H1 (cell line): ENCODE results near the gene RNU6-7. TPM values are rescaled to one million over a fixed set of nuclear protein-coding genes. Genes with fewer than 3 reads are reported as not detected.

Experiments
- CTCF ChIA-PET: fragments of 300-600 bp; sonication (Branson Sonifier 250); formaldehyde crosslinking; loops from one replicate; lab custom pipeline; 2021; ENCODE audit not compliant: partially characterized antibody; lab: Charles Lee
- POLR2A ChIA-PET: fragments of 300-600 bp; sonication (Branson Sonifier 250); formaldehyde crosslinking; loops from one replicate; lab custom pipeline; 2021; ENCODE audit warnings: inconsistent platforms; ENCODE audit not compliant: partially characterized antibody; lab: Charles Lee
- DNase-seq, 2 experiments: peaks; one replicate each; pipeline versions ENCODE4 v3.0.0 to v3.0.0-alpha.2; 2010 to 2022; ENCODE audit warnings: low spot score in 2 of 2, low read depth in 1 of 2, mixed read lengths in 1 of 2
- FAIRE-seq: peaks from 2 replicates; lab custom pipeline; 2011; peaks lifted over from hg19 to GRCh38; lab: Jason Lieb, UNC
- H2AFZ ChIP-seq: 2 replicates; pipeline ENCODE4 v1.8.1; 2012; ENCODE audit warnings: low read length, inconsistent platforms
- H2AK5ac ChIP-seq: 2 replicates; pipeline ENCODE4 v1.6.1; 2013; ENCODE audit warnings: low read depth, low read length
- H2BK120ac ChIP-seq: replicated peaks from 2 replicates; pipeline ENCODE3; 2013; ENCODE audit warnings: low read depth, low read length, inconsistent platforms
- H2BK12ac ChIP-seq: 2 replicates; pipeline ENCODE4 v1.6.1; 2013; ENCODE audit warnings: low read depth, low read length
- H2BK15ac ChIP-seq: 2 replicates; pipeline ENCODE4 v1.6.1; 2013; ENCODE audit warnings: low read length
- H2BK20ac ChIP-seq: 2 replicates; pipeline ENCODE4 v1.6.1; 2013; ENCODE audit warnings: low read length
- H2BK5ac ChIP-seq: 2 replicates; pipeline ENCODE4 v1.6.1; 2013; ENCODE audit warnings: low read depth, low read length
- H3K14ac ChIP-seq: 2 replicates; pipeline ENCODE4 v1.6.1; 2013; ENCODE audit warnings: inconsistent platforms; ENCODE audit not compliant: insufficient read length
- H3K18ac ChIP-seq: 2 replicates; pipeline ENCODE4 v1.6.1; 2013; ENCODE audit warnings: low read length; ENCODE audit errors: extremely low read depth
- H3K23ac ChIP-seq: 2 replicates; pipeline ENCODE4 v1.6.1; 2013; ENCODE audit warnings: inconsistent platforms; ENCODE audit not compliant: insufficient read length
- H3K23me2 ChIP-seq: 2 replicates; pipeline ENCODE4 v1.6.1; 2013; ENCODE audit warnings: low read depth, low read length
- H3K27ac ChIP-seq: 2 replicates; pipeline ENCODE4 v1.6.1; 2011; ENCODE audit warnings: low read depth, low read length, inconsistent platforms
- H3K27me3 ChIP-seq, 4 experiments: replicated peaks in 1 of 4; 1 replicate in 1 of 4; 2 replicates in 3 of 4; pipeline versions ENCODE4 v1.6.1 to v1.8.1; 2011 to 2013; ENCODE audit warnings: low read length in 3 of 4, mild to moderate bottlenecking in 3 of 4, inconsistent platforms in 2 of 4, mixed read lengths in 2 of 4, moderate library complexity in 1 of 4; ENCODE audit not compliant: control insufficient read depth in 3 of 4, insufficient read depth in 3 of 4; ENCODE audit errors: extremely low read depth in 1 of 4
- H3K36me3 ChIP-seq, 4 experiments: 2 replicates each; pipeline versions ENCODE4 v1.6.1 to v1.8.1; 2011 to 2013; ENCODE audit warnings: mild to moderate bottlenecking in 4 of 4, low read length in 3 of 4, moderate library complexity in 2 of 4, control low read depth in 1 of 4, inconsistent platforms in 1 of 4; ENCODE audit not compliant: insufficient read depth in 4 of 4, control insufficient read depth in 2 of 4
- H3K4ac ChIP-seq: replicated peaks from 2 replicates; pipeline ENCODE3; 2013; ENCODE audit warnings: low read length, low read depth, mixed read lengths, inconsistent platforms; ENCODE audit not compliant: insufficient read length
- H3K4me1 ChIP-seq, 4 experiments: replicated peaks in 1 of 4; 1 replicate in 1 of 4; 2 replicates in 3 of 4; pipeline versions ENCODE4 v1.6.1 to v1.8.1; 2011 to 2013; ENCODE audit warnings: low read length in 3 of 4, inconsistent platforms in 2 of 4, mixed read lengths in 1 of 4; ENCODE audit not compliant: insufficient read depth in 4 of 4, control insufficient read depth in 3 of 4
- H3K4me2 ChIP-seq, 2 experiments: 2 replicates each; pipeline versions ENCODE4 v1.6.1 to v1.8.1; 2011 to 2013; ENCODE audit warnings: low read depth in 2 of 2, low read length in 2 of 2, control low read depth in 1 of 2, inconsistent platforms in 1 of 2, mild to moderate bottlenecking in 1 of 2; ENCODE audit not compliant: insufficient read depth in 1 of 2
- H3K4me3 ChIP-seq, 4 experiments: fragments of 200-600, 300-600 bp in 1 of 4; sonication (generic), shearing (Covaris generic), sonication (Bioruptor Twin) in 1 of 4; 2 replicates each; pipeline versions ENCODE4 v1.5.1 to v1.8.1; 2011 to 2016; ENCODE audit warnings: low read length in 4 of 4, low read depth in 3 of 4, control low read depth in 2 of 4, inconsistent platforms in 2 of 4, mild to moderate bottlenecking in 2 of 4, mixed read lengths in 1 of 4, moderate library complexity in 1 of 4; ENCODE audit not compliant: insufficient read depth in 2 of 4; ENCODE audit errors: extremely low read depth in 1 of 4
- H3K56ac ChIP-seq: replicated peaks from 2 replicates; pipeline ENCODE3; 2013; ENCODE audit warnings: low read depth, mild to moderate bottlenecking, mixed read lengths, low read length, inconsistent platforms; ENCODE audit not compliant: insufficient read length
- H3K79me1 ChIP-seq: 2 replicates; pipeline ENCODE4 v1.6.1; 2013; ENCODE audit warnings: low read depth, low read length, control low read depth
- H3K79me2 ChIP-seq, 2 experiments: 2 replicates each; pipeline versions ENCODE4 v1.6.1 to v1.8.1; 2012 to 2013; ENCODE audit warnings: low read length in 2 of 2, mild to moderate bottlenecking in 2 of 2, inconsistent platforms in 1 of 2; ENCODE audit not compliant: insufficient read depth in 2 of 2, control insufficient read depth in 1 of 2
- H3K9ac ChIP-seq, 4 experiments: replicated peaks in 1 of 4; 1 replicate in 1 of 4; 2 replicates in 3 of 4; pipeline versions ENCODE4 v1.6.1 to v1.8.1; 2011 to 2013; ENCODE audit warnings: low read depth in 3 of 4, low read length in 3 of 4, control low read depth in 2 of 4, mild to moderate bottlenecking in 2 of 4, moderate library complexity in 2 of 4, inconsistent platforms in 1 of 4; ENCODE audit errors: extremely low read depth in 1 of 4
- H3K9me3 ChIP-seq, 2 experiments: 2 replicates each; pipeline versions ENCODE4 v1.6.1 to v1.8.1; 2012 to 2013; ENCODE audit warnings: mild to moderate bottlenecking in 2 of 2, moderate library complexity in 2 of 2, control low read depth in 1 of 2, inconsistent platforms in 1 of 2, low read depth in 1 of 2, low read length in 1 of 2, mixed read lengths in 1 of 2; ENCODE audit not compliant: insufficient read depth in 2 of 2
- H4K20me1 ChIP-seq, 2 experiments: replicated peaks in 1 of 2; 2 replicates each; pipeline versions ENCODE3 to v1.8.1; 2011 to 2013; ENCODE audit warnings: inconsistent platforms in 2 of 2, low read length in 2 of 2, mild to moderate bottlenecking in 1 of 2; ENCODE audit not compliant: insufficient read depth in 2 of 2, control insufficient read depth in 1 of 2
- H4K5ac ChIP-seq: 2 replicates; pipeline ENCODE4 v1.6.1; 2013; ENCODE audit warnings: low read length, low read depth, mixed read lengths, inconsistent platforms; ENCODE audit not compliant: insufficient read length
- H4K8ac ChIP-seq: 2 replicates; pipeline ENCODE4 v1.8.0; 2013; ENCODE audit warnings: mild to moderate bottlenecking, moderate library complexity, low read length, inconsistent platforms; ENCODE audit not compliant: insufficient read depth; ENCODE audit errors: extremely low read depth
- H4K91ac ChIP-seq: replicated peaks from 2 replicates; pipeline ENCODE3; 2013; ENCODE audit warnings: low read length, mixed read lengths, inconsistent platforms; ENCODE audit not compliant: insufficient read length
- CEBPB ChIP-seq: IDR thresholded peaks from 2 replicates; pipeline ENCODE4 v1.6.1; 2012; ENCODE audit warnings: low read depth, low read length
- PHF8 ChIP-seq: fragments of 200-600 bp; sonication (generic); conservative IDR thresholded peaks from 2 replicates; pipeline ENCODE4 v1.7.1; 2012; ENCODE audit warnings: low read depth, mild to moderate bottlenecking, inconsistent platforms, low read length, moderate library complexity
- WGBS, 2 experiments: shearing (Covaris generic) in 1 of 2; methylation state at CpG; one replicate each; pipeline versions ENCODE4 v1.1.6 to v1.1.7; 2013 to 2015; ENCODE audit warnings: low lambda C conversion rate in 2 of 2, mixed read lengths in 2 of 2, inconsistent platforms in 1 of 2, low coverage in 1 of 2, missing lambda C conversion rate in 1 of 2; ENCODE audit not compliant: insufficient replicate concordance in 2 of 2, insufficient coverage in 1 of 2, insufficient read length in 1 of 2; ENCODE audit errors: extremely low coverage in 1 of 2, missing lambda C conversion rate in 1 of 2; 5-methylcytosine and 5-hydroxymethylcytosine counted together
- polyA plus RNA-seq, 7 experiments: library from polyadenylated mRNA; depleted of rRNA in 3 of 7; stranded (reverse) in 5 of 7; unstranded in 2 of 7; fragments of >200 nt in 5 of 7; fragments of 200-250 nt in 2 of 7; gene quantifications; 1 replicate in 5 of 7; 2 replicates in 1 of 7; 4 replicates in 1 of 7; pipeline versions ENCODE4 v1.2.1 to v1.2.3, GENCODE V29; 2011 to 2013; ENCODE audit warnings: missing spikeins in 2 of 7, mixed read lengths in 2 of 7
- total RNA-seq: library from RNA; stranded (reverse); fragmentation: NEBNext Ultra II Directional; extraction: Animal tissue kit (Norgen Biotek cat#: 25700); gene quantifications from 2 replicates; pipeline ENCODE4 v1.2.1, GENCODE V29; 2021

The RNU6-7 gene
- total and polyA plus RNA-seq, 2 of the 8 experiments (the other 6 are each of a cell fraction or from before 2014, with no cell fraction given), result not detected

- 82% methylated on average over 3 of the region's 3 CpGs; no CpG with 5 or more reads in 1 of the 2 experiments for WGBS, 2 experiments
- Histone ChIP-seq H4K5ac (no peak overlapping the region), H2BK15ac (no peak overlapping the region), H3K27ac (no peak overlapping the region), H3K4ac (no peak overlapping the region), H2BK20ac (no peak overlapping the region), H2BK120ac (no peak overlapping the region), H3K4me1 (peaks cover 0 to 4% (median 2%) of the 10 kb centered on the region in 4 experiments; a peak in 3 of 7 replicates)
- POLR2A ChIA-PET, result no interaction called here
- TF ChIP-seq CEBPB (peak; percentile 38; the same call in 1 of the 2 replicates), PHF8 (no peak)
- TF ChIP-seq, all 59 proteins: peak for 1
- H3K18ac ChIP-seq, result no peak overlapping the region
- H4K91ac ChIP-seq, result no peak overlapping the region
- no peaks in the 10 kb centered on the region for H3K79me1 ChIP-seq
- H3K79me2 ChIP-seq, result no peaks in the 10 kb centered on the region
- H2AK5ac ChIP-seq, result no peak overlapping the region
- no peaks in the 10 kb centered on the region for H3K9me3 ChIP-seq
- FAIRE-seq, result no peak
- H2BK5ac ChIP-seq, result no peak overlapping the region
- peaks cover 0 to 2% of the 10 kb centered on the region in 2 experiments for H4K20me1 ChIP-seq
- no peak overlapping the region for H3K14ac ChIP-seq
- H3K9ac ChIP-seq, result no peak overlapping the region
- no peaks in the 10 kb centered on the region for H3K36me3 ChIP-seq
- H2BK12ac ChIP-seq, result no peak overlapping the region
- peaks cover 18% of the 10 kb centered on the region for H3K23me2 ChIP-seq
- no peak overlapping the region for H3K56ac ChIP-seq
- H3K23ac ChIP-seq, result no peak overlapping the region
- no peak overlapping the region for H2AFZ ChIP-seq
- no peak overlapping the region for H3K4me2 ChIP-seq
- DNase-seq, result no peak
- no peak overlapping the region for H3K4me3 ChIP-seq
- H3K27me3 ChIP-seq, result no peaks in the 10 kb centered on the region; a peak in 1 of 7 replicates
- H4K8ac ChIP-seq, result no peak overlapping the region
- CTCF ChIA-PET, result interaction anchor here (1.0 to 1.4 kb wide), 2 partner anchors 27 to 177 kb away, joined by 3 read pairs; no protein-coding TSS in a partner anchor
Observed at GRCh38 chr14:32205554-32205953, 3.7 kb downstream of the RNU6-7 start.
